Stimulated activated CD8-positive, alpha-beta memory T cell treated with anti-CD3 and anti-CD28 coated beads, Interleukin-12 subunit alpha, Interleukin-12 subunit beta, amount 100 ng/mL, for 24 hours (primary cell): Measurements from ENCODE around the gene LGALS7.
"Not testable (repeated sequence)": the region's sequence is repeated elsewhere in the genome, so short reads cannot be mapped to it uniquely, and the experiment has no call there.

ENCODE experiments used
- DNase-seq: peaks from one replicate; pipeline ENCODE4 v3.0.0-alpha.2; 2020; ENCODE audit errors: extremely low read depth

The LGALS7 gene

GRCh38 chr19:38800577-38801347, 27.4 kb upstream of the LGALS7 start:
- no peak for DNase-seq

GRCh38 chr19:38799104-38799503, 25.8 kb upstream of the LGALS7 start:
- DNase-seq = no peak

- not testable (repeated sequence) for DNase-seq
Measured at GRCh38 chr19:38797781-38798180, 24.5 kb upstream of the LGALS7 start.

- no peak for DNase-seq
Measured at GRCh38 chr19:38796154-38796553, 22.8 kb upstream of the LGALS7 start.

GRCh38 chr19:38795549-38795948, 22.2 kb upstream of the LGALS7 start:
- no peak for DNase-seq

- DNase-seq = no peak
Measured at GRCh38 chr19:38793671-38794070, 20.4 kb upstream of the LGALS7 start.

- DNase-seq = no peak
Measured at GRCh38 chr19:38793177-38793576, 19.9 kb upstream of the LGALS7 start.

- DNase-seq = no peak
Measured at GRCh38 chr19:38792250-38793111, 19.2 kb upstream of the LGALS7 start.

- not testable (repeated sequence) for DNase-seq
Measured at GRCh38 chr19:38791451-38792064, 18.2 kb upstream of the LGALS7 start.

- not testable (repeated sequence) for DNase-seq
Measured at GRCh38 chr19:38790507-38791403, 17.4 kb upstream of the LGALS7 start.

GRCh38 chr19:38788478-38789243, 15.3 kb upstream of the LGALS7 start, which contains the start of gene LGALS7B:
Gene LGALS7B, plus strand, starts transcription at chr19:38789200. Its CDS starts 27 bp downstream, at chr19:38789227.
- DNase-seq = no peak

- DNase-seq = no peak
Measured at GRCh38 chr19:38786572-38787265, 13.4 kb upstream of the LGALS7 start.

- not testable (repeated sequence) for DNase-seq
Measured at GRCh38 chr19:38786061-38786460, 12.7 kb upstream of the LGALS7 start.

GRCh38 chr19:38785187-38785699, 11.9 kb upstream of the LGALS7 start:
- no peak for DNase-seq

- no peak for DNase-seq
Measured at GRCh38 chr19:38784224-38784623, 10.9 kb upstream of the LGALS7 start.

- DNase-seq = not testable (repeated sequence)
Measured at GRCh38 chr19:38782212-38782611, 8.9 kb upstream of the LGALS7 start.

- no peak for DNase-seq
Measured at GRCh38 chr19:38781058-38781457, 7.7 kb upstream of the LGALS7 start.

GRCh38 chr19:38780443-38780842, 7.1 kb upstream of the LGALS7 start:
- DNase-seq = no peak

- no peak for DNase-seq
Measured at GRCh38 chr19:38778733-38779132, 5.4 kb upstream of the LGALS7 start.
